GM10266 (cell line): Measurements from ENCODE around the gene PAX6.

Experiments used
- DNase-seq: peaks from one replicate; pipeline ENCODE4 v3.0.0; 2012; ENCODE audit errors: extremely low spot score
- TF ChIP-seq, protein P1 (sequence below): IDR thresholded peaks from 2 replicates; pipeline ENCODE4 v1.5.1; 2012; ENCODE audit warnings: mild to moderate bottlenecking, low read depth; ENCODE audit not compliant: control insufficient read depth, insufficient read depth; ENCODE audit errors: missing control alignments

PAX6 gene

DNA sequence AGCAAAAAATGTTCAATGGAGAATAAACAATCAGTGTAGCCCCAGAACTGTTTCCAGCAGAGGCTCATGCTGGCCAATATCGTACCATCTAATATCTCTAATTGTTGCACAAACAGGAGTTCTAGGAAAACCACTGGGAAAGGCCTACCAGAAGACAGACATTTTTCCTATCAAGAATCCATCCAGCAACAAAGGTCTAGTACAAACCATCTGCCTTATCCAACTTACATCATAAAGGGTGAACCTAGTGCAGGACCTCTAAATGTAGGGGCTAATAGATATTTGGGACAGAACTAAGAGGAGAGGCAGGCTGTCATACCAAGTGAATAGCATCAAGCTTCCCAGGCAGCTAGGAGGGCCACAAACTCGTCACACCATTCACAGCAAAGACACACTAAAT, 18.7 kb downstream of the PAX6 start:
- no peak for DNase-seq

DNA sequence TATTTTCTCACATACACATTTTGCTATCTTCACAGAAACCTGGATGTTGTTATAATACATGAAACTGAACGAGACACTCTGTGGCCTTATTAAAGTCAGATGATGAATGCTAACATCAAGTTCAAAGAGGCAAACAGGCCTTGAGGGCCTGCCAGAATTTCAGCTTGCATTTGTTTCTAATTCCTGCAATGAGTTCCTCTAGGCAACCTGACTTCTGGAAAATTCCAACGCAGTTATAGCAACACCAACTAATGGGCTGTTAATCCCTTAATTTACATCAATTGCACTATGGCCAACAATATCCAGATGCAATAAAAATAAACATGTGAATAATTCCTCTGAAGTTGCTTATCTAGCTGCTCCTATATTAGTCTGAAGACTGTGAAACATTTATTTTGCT, 19.1 kb downstream of the PAX6 start:
- no peak for DNase-seq
- TF ChIP-seq, protein P1, sequence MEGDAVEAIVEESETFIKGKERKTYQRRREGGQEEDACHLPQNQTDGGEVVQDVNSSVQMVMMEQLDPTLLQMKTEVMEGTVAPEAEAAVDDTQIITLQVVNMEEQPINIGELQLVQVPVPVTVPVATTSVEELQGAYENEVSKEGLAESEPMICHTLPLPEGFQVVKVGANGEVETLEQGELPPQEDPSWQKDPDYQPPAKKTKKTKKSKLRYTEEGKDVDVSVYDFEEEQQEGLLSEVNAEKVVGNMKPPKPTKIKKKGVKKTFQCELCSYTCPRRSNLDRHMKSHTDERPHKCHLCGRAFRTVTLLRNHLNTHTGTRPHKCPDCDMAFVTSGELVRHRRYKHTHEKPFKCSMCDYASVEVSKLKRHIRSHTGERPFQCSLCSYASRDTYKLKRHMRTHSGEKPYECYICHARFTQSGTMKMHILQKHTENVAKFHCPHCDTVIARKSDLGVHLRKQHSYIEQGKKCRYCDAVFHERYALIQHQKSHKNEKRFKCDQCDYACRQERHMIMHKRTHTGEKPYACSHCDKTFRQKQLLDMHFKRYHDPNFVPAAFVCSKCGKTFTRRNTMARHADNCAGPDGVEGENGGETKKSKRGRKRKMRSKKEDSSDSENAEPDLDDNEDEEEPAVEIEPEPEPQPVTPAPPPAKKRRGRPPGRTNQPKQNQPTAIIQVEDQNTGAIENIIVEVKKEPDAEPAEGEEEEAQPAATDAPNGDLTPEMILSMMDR, result no peak

More for the DNA sequence above, 18.7 kb downstream of the PAX6 start:
- TF ChIP-seq, protein P1, result no peak

DNA sequence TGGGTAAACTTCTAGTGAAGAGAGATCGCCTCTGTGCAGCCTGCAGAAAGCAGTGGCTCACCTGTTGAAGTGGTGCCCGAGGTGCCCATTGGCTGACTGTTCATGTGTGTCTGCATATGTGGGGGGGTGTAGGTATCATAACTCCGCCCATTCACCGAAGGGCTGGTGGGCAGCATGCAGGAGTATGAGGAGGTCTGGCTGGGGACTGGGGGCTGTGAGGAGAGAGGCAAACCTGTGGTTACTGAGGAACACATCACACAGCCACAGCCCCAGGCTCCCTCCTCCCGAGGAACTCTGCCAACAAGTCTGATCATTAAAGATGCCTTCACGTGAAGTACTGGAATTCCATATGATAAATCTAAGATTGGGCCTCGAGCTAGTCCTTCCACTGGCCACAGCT, 20.5 kb downstream of the PAX6 start:
- DNase-seq, result no peak
- TF ChIP-seq, protein P1, result no peak

DNA sequence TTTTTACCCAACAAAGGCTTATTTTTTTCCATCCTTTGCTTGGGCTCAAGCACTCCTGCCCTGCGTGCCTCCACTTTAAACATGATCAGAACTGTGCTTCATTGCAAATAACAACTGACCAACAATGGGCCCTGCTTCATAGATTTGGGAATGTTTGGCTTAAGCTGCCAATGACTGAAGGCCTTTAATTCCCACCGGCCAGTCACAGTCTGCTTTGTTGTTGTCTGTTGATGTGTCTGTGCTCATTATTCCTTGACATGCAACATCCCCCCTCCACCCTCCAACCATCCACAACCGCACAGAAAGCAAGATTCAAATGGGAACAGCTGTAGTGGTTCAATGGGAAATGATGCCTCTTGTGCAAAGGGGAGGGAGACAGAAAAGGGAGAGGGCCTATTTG, 23.0 kb downstream of the PAX6 start:
- TF ChIP-seq, protein P1, result no peak
- no peak for DNase-seq

DNA sequence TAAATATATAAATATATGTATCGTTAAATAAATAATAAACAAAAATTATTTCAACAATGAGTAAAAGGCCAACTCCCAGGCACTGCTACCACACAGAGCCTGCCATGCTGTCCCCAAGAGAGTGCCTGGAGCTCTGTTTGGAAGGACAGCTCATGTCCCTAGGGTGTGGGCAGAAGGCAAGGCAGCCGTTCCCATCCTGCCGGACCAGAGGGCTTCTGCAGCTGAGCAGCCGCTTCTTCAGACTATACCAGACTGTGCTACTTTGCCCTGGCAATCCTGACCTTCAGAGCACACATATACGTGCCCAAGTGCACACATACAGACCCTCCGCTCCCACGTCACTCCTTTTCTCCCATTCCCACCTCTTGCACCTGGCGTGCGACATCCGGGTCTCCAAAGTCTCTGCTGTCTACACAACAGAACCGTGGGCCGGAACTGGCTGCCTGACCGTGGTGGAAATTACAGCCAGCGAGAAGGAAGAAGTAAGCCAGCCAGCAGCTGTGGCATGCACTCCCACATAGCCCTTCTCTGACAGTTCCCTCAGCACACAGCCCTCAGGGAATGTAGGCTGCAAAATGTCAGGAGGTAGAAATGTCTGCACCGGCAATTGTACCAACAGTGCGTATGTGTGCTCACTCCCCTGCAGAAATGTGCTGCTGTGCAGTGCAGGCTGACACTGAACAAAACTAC, 24.0 kb downstream of the PAX6 start:
- no peak for DNase-seq
- TF ChIP-seq, protein P1, result no peak

DNA sequence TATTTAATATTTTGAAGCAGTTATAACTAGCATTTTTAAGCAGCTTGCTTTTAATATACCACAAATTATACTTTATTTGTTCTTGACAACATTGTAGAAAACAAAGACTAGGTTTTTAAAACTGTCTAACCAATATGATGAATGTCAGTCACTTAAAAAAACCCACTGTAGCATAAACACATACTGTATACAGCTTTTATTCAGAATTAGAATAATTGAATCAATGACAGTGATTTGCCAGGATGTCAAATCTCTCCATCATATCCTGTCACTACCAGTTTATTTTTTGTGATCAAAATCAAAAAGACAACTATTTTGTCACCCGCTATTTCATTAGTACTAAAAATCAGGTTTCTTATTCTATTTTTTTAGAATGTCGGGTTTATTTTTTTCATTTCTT, 26.5 kb downstream of the PAX6 start:
- TF ChIP-seq, protein P1, result no peak
- DNase-seq, result no peak

DNA sequence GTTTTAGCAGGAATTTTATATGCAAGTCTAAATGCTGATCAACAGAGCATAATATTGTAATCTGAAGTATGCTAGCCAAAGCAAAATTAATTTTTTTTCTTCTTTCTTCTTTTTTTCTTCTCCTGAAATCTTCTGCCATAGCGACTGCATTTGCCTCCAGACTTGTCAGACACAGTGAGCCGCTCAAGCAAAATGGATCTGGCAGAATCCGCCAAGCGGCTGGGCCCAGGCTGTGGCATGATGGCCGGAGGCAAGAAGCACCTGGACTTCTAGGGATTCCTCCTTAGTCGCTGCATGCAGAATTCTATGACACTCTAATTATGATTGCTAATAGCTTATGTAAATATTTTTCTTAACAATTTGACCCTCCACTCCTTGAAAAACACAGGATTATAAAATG, 27.9 kb downstream of the PAX6 start:
- TF ChIP-seq, protein P1, result no peak
- no peak for DNase-seq
